ENCODE results near the gene PLOD3. TPM values are rescaled to one million over a fixed set of nuclear protein-coding genes. Genes with fewer than 3 reads are reported as not detected.

The PLOD3 gene
- total RNA-seq, 2 donors from 2014 or later, result 66.2 to 72.3 TPM

Other genes with a start within 250 kb of the PLOD3 start
- gene MUC12, start 248.0 kb downstream of the PLOD3 start, total RNA-seq, result not detected
- gene MUC17, start 197.5 kb downstream of the PLOD3 start, total RNA-seq, result not detected
- 10 to 100 TPM; 54.8 to 73.7 TPM for gene TRIM56, start 132.1 kb downstream of the PLOD3 start, total RNA-seq
- gene SERPINE1, start 90.5 kb downstream of the PLOD3 start, total RNA-seq, result not detected
- 10 to 100 TPM; 30.9 to 39.4 TPM for gene AP1S1, start 63.1 kb downstream of the PLOD3 start, total RNA-seq
- under 1 TPM in 1 of 2 donors, not detected in 1; 0.31 TPM for gene VGF, start 52.0 kb downstream of the PLOD3 start, total RNA-seq
- gene NAT16, start 37.3 kb downstream of the PLOD3 start, total RNA-seq, result not detected
- gene MOGAT3, start 16.5 kb downstream of the PLOD3 start, total RNA-seq, result not detected
- 10 to 100 TPM; 57.6 to 57.8 TPM for gene ZNHIT1, start 584 bp upstream of the PLOD3 start, total RNA-seq
- 10 to 100 TPM; 16.6 to 34.0 TPM for gene CLDN15, start 20.2 kb upstream of the PLOD3 start, total RNA-seq
- gene FIS1, start 27.5 kb upstream of the PLOD3 start, total RNA-seq, result 100 to 1,000 TPM in 1 of 2 donors, 10 to 100 TPM in 1; 93.1 to 102 TPM
- 1 to 10 TPM; 5.5 to 6.0 TPM for gene IFT22, start 104.2 kb upstream of the PLOD3 start, total RNA-seq
- not detected for gene COL26A1, start 145.3 kb upstream of the PLOD3 start, total RNA-seq

Data from natural killer cell treated with Interleukin-12 subunit alpha and Interleukin-12 subunit beta and Interleukin-15 and Interleukin-18, amount 100 ng/mL, for 72 hours (primary cell).